K562 (cell line): Measurements from ENCODE around the gene BCORL1. TPM values are rescaled to one million over a fixed set of nuclear protein-coding genes. Genes with fewer than 3 reads are reported as not detected.

Experiments used
- ATAC-seq: fragments of 200-7000 bp; cut with Tn5 transposase; 3 replicates; pipeline ENCODE4 v1.9.1; 2020; ENCODE audit warnings: moderate library complexity
- BruUV-seq: library from RNA; stranded (reverse); fragments of 400-500 nt; replicated peaks from 2 replicates; lab custom pipeline; 2021; lab: Mats Ljungman, UMichigan
- CTCF ChIA-PET: fragments of 300-600 bp; formaldehyde crosslinking; extraction: SDS; loops from one replicate; lab custom pipeline; 2021; ENCODE audit warnings: low intra/inter-chr PET ratio; lab: Yijun Ruan, JAX
- POLR2A ChIA-PET: fragments of 300-600, 350-650 bp; sonication (Branson Sonifier 250); formaldehyde crosslinking; extraction: SDS; loops from one replicate; lab custom pipeline; 2021; ENCODE audit warnings: antibody characterized with exemption, inconsistent platforms; lab: Yijun Ruan, JAX
- DNase-seq, 4 experiments: peaks; one replicate each; pipeline versions ENCODE4 v3.0.0 to v3.0.0-alpha.2; 2011 to 2018; ENCODE audit warnings: low spot score in 3 of 4, mixed read lengths in 3 of 4; ENCODE audit errors: extremely low read depth in 1 of 4
- FAIRE-seq: peaks from 2 replicates; lab custom pipeline; 2011; peaks lifted over from hg19 to GRCh38; lab: Jason Lieb, UNC
- H2AFZ ChIP-seq: 2 replicates; pipeline ENCODE4 v1.6.0; 2011; ENCODE audit warnings: low read depth, low read length, control low read depth, inconsistent platforms
- H3K27ac ChIP-seq: fragments of 200-600 bp; 3 replicates; pipeline ENCODE4 v1.8.0; 2011; ENCODE audit warnings: low read depth, mild to moderate bottlenecking, control low read depth, inconsistent platforms, low read length, moderate library complexity, mixed read lengths; ENCODE audit errors: extremely low read depth
- H3K27me3 ChIP-seq, 2 experiments: fragments of 300-600 bp in 1 of 2; 2 replicates in 1 of 2; 3 replicates in 1 of 2; pipeline versions ENCODE4 v1.6.0 to v1.8.0; 2011; ENCODE audit warnings: inconsistent platforms in 2 of 2, low read length in 2 of 2, mild to moderate bottlenecking in 1 of 2, mixed read lengths in 1 of 2, moderate library complexity in 1 of 2; ENCODE audit not compliant: control insufficient read depth in 2 of 2, insufficient read depth in 2 of 2
- H3K36me3 ChIP-seq: fragments of 300-600 bp; 3 replicates; pipeline ENCODE4 v1.8.0; 2011; ENCODE audit warnings: mild to moderate bottlenecking, low read length, inconsistent platforms; ENCODE audit not compliant: control insufficient read depth, insufficient read depth
- H3K4me1 ChIP-seq, 2 experiments: fragments of 200-600 bp in 1 of 2; replicated peaks in 1 of 2; 2 replicates in 1 of 2; 3 replicates in 1 of 2; pipeline versions ENCODE4 v1.5.1 to v1.8.0; 2011; ENCODE audit warnings: inconsistent platforms in 2 of 2, low read length in 2 of 2, mild to moderate bottlenecking in 1 of 2, mixed read lengths in 1 of 2, moderate library complexity in 1 of 2; ENCODE audit not compliant: control insufficient read depth in 2 of 2, insufficient read depth in 2 of 2
- H3K4me2 ChIP-seq: 2 replicates; pipeline ENCODE4 v1.6.1; 2011; ENCODE audit warnings: low read length, control low read depth, inconsistent platforms, mixed read lengths; ENCODE audit not compliant: insufficient read depth
- H3K4me3 ChIP-seq: fragments of 200-600 bp; sonication (generic), shearing (Covaris generic); 2 replicates; pipeline ENCODE4 v1.5.1; 2016; ENCODE audit warnings: control low read depth, inconsistent platforms
- H3K79me2 ChIP-seq: fragments of 200-600 bp; 3 replicates; pipeline ENCODE4 v1.8.0; 2011; ENCODE audit warnings: low read length, inconsistent platforms; ENCODE audit not compliant: control insufficient read depth, insufficient read depth
- H3K9ac ChIP-seq, 2 experiments: 2 replicates each; pipeline versions ENCODE4 v1.6.0 to v1.6.1; 2011; ENCODE audit warnings: low read depth in 2 of 2, low read length in 2 of 2, control low read depth in 1 of 2, inconsistent platforms in 1 of 2, mild to moderate bottlenecking in 1 of 2, mixed read lengths in 1 of 2; ENCODE audit not compliant: insufficient read depth in 1 of 2
- H3K9me1 ChIP-seq: one replicate; pipeline ENCODE4 v1.6.0; 2011; ENCODE audit warnings: inconsistent platforms, mild to moderate bottlenecking, low read length, moderate library complexity; ENCODE audit not compliant: control insufficient read depth, insufficient read depth
- H3K9me3 ChIP-seq: replicated peaks from 2 replicates; pipeline ENCODE4 v1.5.1; 2011; ENCODE audit warnings: low read depth, low read length, inconsistent platforms; ENCODE audit not compliant: control insufficient read depth, insufficient read depth
- H4K20me1 ChIP-seq: replicated peaks from 2 replicates; pipeline ENCODE4 v1.6.1; 2011; ENCODE audit warnings: low read length, inconsistent platforms, mixed read lengths; ENCODE audit not compliant: control insufficient read depth, insufficient read depth
- AFF4 ChIP-seq: sonication (generic); formaldehyde crosslinking; IDR thresholded peaks from 2 replicates; pipeline ENCODE4 v1.8.0; 2023; ENCODE audit warnings: mild to moderate bottlenecking, missing genetic modification reagents
- E2F1 ChIP-seq: sonication (generic); formaldehyde crosslinking; IDR thresholded peaks from 2 replicates; pipeline ENCODE4 v1.8.1; 2023; ENCODE audit warnings: mild to moderate bottlenecking, missing genetic modification reagents, moderate library complexity
- E2F6 ChIP-seq, 2 experiments: IDR thresholded peaks; 2 replicates each; pipeline ENCODE4 v1.6.1; 2011; ENCODE audit warnings: borderline replicate concordance in 1 of 2, control low read depth in 1 of 2, low read depth in 1 of 2, low read length in 1 of 2, mild to moderate bottlenecking in 1 of 2, mixed read lengths in 1 of 2, moderate library complexity in 1 of 2; ENCODE audit not compliant: insufficient read depth in 1 of 2, insufficient read length in 1 of 2, poor library complexity in 1 of 2, severe bottlenecking in 1 of 2; ENCODE audit errors: extremely low read depth in 1 of 2
- IFI16 ChIP-seq: fragments of 250-450 bp; sonication (Bioruptor Pico); IDR thresholded peaks from 2 replicates; pipeline ENCODE4 v2.1.2; 2022; ENCODE audit warnings: mild to moderate bottlenecking, inconsistent platforms
- MAFK ChIP-seq: IDR thresholded peaks from 2 replicates; pipeline ENCODE4 v1.6.1; 2011; ENCODE audit warnings: low read length, improper control_type of control experiment
- POLR2G ChIP-seq: fragments of 200-400 bp; formaldehyde crosslinking; IDR thresholded peaks from 2 replicates; pipeline ENCODE4 v1.6.1; 2017; ENCODE audit warnings: low read depth, mild to moderate bottlenecking, antibody characterized with exemption, low read length, moderate library complexity
- RBFOX2 ChIP-seq: fragments of 200-400 bp; formaldehyde crosslinking; IDR thresholded peaks from 2 replicates; pipeline ENCODE4 v1.6.1; 2017; ENCODE audit warnings: low read depth, mild to moderate bottlenecking, low read length, moderate library complexity
- UBTF ChIP-seq, 2 experiments: IDR thresholded peaks; 2 replicates each; pipeline ENCODE4 v1.6.1; 2012; ENCODE audit warnings: improper control_type of control experiment in 2 of 2, low read depth in 2 of 2, low read length in 2 of 2, borderline replicate concordance in 1 of 2
- ZNF79 ChIP-seq: fragments of 250-450 bp; sonication (Bioruptor Pico); IDR thresholded peaks from 2 replicates; pipeline ENCODE4 v1.4.0; 2020; ENCODE audit warnings: low read depth, mild to moderate bottlenecking, moderate library complexity
- WGBS: fragments of 100-300 bp; shearing (Covaris generic); methylation state at CpG from one replicate; pipeline ENCODE4 v1.1.6; 2016; ENCODE audit warnings: low coverage, mixed read lengths; ENCODE audit not compliant: insufficient coverage; ENCODE audit errors: missing lambda C conversion rate; 5-methylcytosine and 5-hydroxymethylcytosine counted together
- in situ Hi-C: fragments of 300-500 bp; cut with MboI; formaldehyde crosslinking; loops from 4 replicates; pipeline ENCODE4 v1.15.0; 2018; ENCODE audit warnings: inconsistent platforms, mixed read lengths
- intact Hi-C: fragments of 100-400 bp; cut with micrococcal nuclease; formaldehyde crosslinking; loops from 2 replicates; pipeline ENCODE4 v1.14.2; 2022
- polyA plus RNA-seq, 8 experiments: library from polyadenylated mRNA; depleted of rRNA in 4 of 8; stranded (reverse) in 5 of 8; unstranded in 3 of 8; fragments of >200 nt; fragmentation: Nextera tagmentation in 2 of 8; fragmentation: Illumina TruSeq in 1 of 8; extraction: Ambion mirVana in 2 of 8; extraction: Trizol in 1 of 8; gene quantifications; 2 replicates each; pipeline versions ENCODE4 v1.2.1 to v1.2.3, GENCODE V29; 2011 to 2014; ENCODE audit warnings: inconsistent platforms in 1 of 8, missing spikeins in 1 of 8
- total RNA-seq, 7 experiments: library from RNA; depleted of rRNA in 6 of 7; stranded (reverse); fragments of >200 nt in 6 of 7; fragmentation: Illumina TruSeq in 2 of 7; extraction: Trizol in 2 of 7; gene quantifications; 2 replicates each; pipeline versions ENCODE4 v1.2.1 to v1.2.3, GENCODE V29; 2011 to 2021; ENCODE audit warnings: low replicate concordance in 1 of 7
- TF ChIP-seq, protein P1 (sequence below): fragments of 250-450 bp; sonication (Bioruptor Pico); IDR thresholded peaks from 2 replicates; pipeline ENCODE4 v1.8.0; 2022; ENCODE audit warnings: inconsistent platforms

The BCORL1 gene
- total and polyA plus RNA-seq, 9 of the 15 experiments (the other 6 are each of a cell fraction or from before 2014, with no cell fraction given) = 0.48 to 29.6 (median 2.1) TPM

DNA sequence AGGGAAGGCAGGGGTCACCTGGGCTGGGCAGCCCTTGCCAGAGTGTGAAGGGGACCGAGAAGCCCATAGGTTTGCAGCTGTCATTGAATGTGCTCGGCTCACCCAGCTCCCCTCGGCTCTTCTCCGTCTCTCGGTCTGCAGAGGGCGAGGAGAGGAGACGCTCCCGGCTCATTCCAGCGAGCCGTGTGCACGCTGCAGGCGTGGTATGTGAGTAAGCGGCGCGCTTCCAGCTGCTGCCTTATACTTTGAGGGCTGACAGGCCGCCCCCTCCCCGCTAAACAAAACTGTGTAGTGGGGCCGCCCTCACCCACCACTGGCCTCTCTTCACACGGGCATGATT is 23.0 kb upstream of the BCORL1 start:
- H3K9me3 ChIP-seq = no peaks in the 10 kb centered on the region
- WGBS = 3% methylated on average over 16 of the region's 19 CpGs
- ATAC-seq (peak; percentile 47), DNase-seq (peak; percentile 20 to 74 (median 33)), FAIRE-seq (no peak)
- peaks cover 9% of the 10 kb centered on the region; the same call in 2 of the 3 replicates for H3K79me2 ChIP-seq
- H3K36me3 ChIP-seq = no peaks in the 10 kb centered on the region
- POLR2A ChIA-PET = interaction anchor here (0.6 to 1.1 kb wide), 4 partner anchors 13 to 198 kb away, joined by 3 read pairs; no protein-coding TSS in a partner anchor
- no peaks in the 10 kb centered on the region for H3K9me1 ChIP-seq
- CTCF ChIA-PET = no interaction called here
- H3K27me3 ChIP-seq = no peaks in the 10 kb centered on the region
- BruUV-seq = no TSS peak
- H4K20me1 ChIP-seq = no peaks in the 10 kb centered on the region
- H2AFZ ChIP-seq = peak overlapping the region; percentile 97
- H3K4me3 ChIP-seq = no peak overlapping the region
- peak overlapping the region; percentile 44 to 85 for H3K9ac ChIP-seq
- peaks cover 39% of the 10 kb centered on the region in 2 experiments for H3K4me1 ChIP-seq
- H3K4me2 ChIP-seq = peak overlapping the region; percentile 82
- intact Hi-C loops = no loop called here
- in situ Hi-C loops = no loop called here
- peak overlapping the region; percentile 94 for H3K27ac ChIP-seq
- TF ChIP-seq MAFK = no peak
- no peak for TF ChIP-seq ZNF79 (CRISPR knock-in tag)
- TF ChIP-seq UBTF (IDR thresholded peaks at IDR 0.05; ENCODE audit: borderline replicate concordance in 1 of 2, low read depth in 2 of 2, low read length in 2 of 2) = 0 out of 4 replicates have a peak, but pooled peaks of 1 of the 2 experiments have one; percentile 24
- TF ChIP-seq E2F6 (IDR thresholded peaks at IDR 0.05; ENCODE audit: borderline replicate concordance in 1 of 2, extremely low read depth in 1 of 2, insufficient read depth in 1 of 2, insufficient read length in 1 of 2, low read depth in 1 of 2, low read length in 1 of 2, poor library complexity in 1 of 2, severe bottlenecking in 1 of 2) = peak; percentile 69 to 83
- peak; percentile 55 for TF ChIP-seq RBFOX2
- TF ChIP-seq E2F1 (CRISPR knock-in tag) = no peak
- TF ChIP-seq, protein P1, sequence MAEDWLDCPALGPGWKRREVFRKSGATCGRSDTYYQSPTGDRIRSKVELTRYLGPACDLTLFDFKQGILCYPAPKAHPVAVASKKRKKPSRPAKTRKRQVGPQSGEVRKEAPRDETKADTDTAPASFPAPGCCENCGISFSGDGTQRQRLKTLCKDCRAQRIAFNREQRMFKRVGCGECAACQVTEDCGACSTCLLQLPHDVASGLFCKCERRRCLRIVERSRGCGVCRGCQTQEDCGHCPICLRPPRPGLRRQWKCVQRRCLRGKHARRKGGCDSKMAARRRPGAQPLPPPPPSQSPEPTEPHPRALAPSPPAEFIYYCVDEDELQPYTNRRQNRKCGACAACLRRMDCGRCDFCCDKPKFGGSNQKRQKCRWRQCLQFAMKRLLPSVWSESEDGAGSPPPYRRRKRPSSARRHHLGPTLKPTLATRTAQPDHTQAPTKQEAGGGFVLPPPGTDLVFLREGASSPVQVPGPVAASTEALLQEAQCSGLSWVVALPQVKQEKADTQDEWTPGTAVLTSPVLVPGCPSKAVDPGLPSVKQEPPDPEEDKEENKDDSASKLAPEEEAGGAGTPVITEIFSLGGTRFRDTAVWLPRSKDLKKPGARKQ (CRISPR knock-in tag) = no peak
- TF ChIP-seq IFI16 (CRISPR knock-in tag) = no peak
- TF ChIP-seq AFF4 (CRISPR knock-in tag) = no peak
- peak; percentile 58 for TF ChIP-seq POLR2G
